ENCODE results near the gene APCDD1.
"Not testable (repeated sequence)": the region's sequence is repeated elsewhere in the genome, so short reads cannot be mapped to it uniquely, and the experiment has no call there.

Gene APCDD1

DNA sequence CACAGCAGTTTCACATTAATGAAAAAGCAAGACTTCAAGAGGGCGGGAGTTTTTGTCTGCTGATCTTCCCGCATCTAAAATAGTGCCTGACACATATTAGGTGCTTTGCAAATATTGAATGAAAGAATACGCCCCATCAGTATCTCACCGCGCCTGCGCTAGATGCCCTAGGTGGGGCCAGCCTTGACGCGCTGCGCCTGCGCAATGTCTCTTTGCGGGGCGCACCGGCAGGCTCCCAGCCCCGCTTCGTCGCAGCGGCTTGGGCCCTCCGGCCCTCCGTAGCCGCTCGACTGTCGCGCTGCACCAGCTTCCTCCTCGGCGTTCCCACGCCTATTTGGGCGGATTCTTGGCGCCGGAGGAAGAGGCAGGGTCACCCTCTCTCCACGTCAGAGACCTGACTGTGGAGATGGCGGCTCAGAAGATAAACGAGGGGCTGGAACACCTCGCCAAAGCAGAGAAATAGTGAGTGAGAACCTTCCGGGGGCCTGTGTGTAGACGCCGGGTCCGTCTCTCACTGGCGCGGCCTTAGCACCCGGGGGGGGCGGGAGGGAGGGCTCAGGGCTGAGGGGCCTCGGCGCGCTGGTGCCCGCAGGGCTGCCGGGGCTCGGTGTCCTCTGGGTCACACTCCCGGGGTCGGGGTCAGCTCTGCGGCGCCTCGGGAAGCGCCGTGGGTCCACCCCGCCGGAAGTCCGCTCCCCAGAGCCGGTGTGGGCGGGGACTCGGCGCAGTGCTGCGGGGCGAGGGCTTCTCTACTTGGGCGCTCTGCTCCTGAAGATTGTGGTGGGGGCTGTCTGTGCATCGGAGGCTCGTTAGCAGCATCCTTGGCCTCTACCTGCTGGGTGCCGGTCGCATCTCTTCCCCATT is 71.5 kb downstream of the APCDD1 start, which contains the start of gene NAPG:
NAPG (plus strand) TSS at position 331 of the 864 bp plus-strand sequence; CDS start at position 407, 76 bp downstream.
- peak; percentile 77 to 84 (median 80) for DNase-seq (ENCODE audit: low read depth in 3 of 3)

DNA sequence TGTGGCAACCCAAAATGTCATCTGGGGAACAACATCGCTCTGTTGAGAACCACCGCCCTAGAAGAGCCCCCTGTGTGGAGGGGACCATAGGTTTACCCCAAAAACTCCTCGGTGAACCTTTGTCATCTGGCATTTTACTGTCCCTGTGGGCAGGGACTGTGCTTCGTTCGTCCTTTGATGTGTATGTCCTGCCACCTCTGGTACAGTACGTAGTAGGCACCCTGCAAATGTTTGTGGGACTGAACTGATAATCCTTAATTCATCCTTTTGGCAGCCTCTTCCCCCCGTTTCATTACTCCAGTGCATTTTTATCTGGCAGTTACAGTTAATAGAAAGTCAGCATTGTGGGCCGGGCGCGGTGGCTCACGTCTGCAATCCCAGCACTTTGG is 72.1 kb downstream of the APCDD1 start:
- DNase-seq (ENCODE audit: low read depth in 3 of 3) = no peak

DNA sequence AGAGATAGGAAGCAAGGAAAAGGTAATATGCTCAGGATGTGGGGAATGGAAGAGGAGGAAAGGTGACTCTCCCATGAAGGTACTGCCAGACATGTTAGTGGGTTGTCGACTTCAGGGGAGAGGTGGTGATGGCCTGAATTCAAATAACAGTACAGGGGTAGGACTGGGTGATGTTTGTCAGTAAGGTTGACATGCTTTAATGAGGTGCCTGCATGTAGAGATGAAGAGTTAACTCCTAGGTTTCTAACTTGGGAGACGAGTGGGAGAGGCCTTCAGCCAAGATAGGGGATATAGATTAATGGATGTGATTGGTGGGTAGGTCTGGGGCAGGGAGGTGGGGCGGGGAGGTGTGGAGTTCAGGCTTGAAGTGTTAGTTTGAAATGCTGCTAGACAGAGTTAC is 74.0 kb downstream of the APCDD1 start:
- DNase-seq (ENCODE audit: low read depth in 3 of 3) = no peak

DNA sequence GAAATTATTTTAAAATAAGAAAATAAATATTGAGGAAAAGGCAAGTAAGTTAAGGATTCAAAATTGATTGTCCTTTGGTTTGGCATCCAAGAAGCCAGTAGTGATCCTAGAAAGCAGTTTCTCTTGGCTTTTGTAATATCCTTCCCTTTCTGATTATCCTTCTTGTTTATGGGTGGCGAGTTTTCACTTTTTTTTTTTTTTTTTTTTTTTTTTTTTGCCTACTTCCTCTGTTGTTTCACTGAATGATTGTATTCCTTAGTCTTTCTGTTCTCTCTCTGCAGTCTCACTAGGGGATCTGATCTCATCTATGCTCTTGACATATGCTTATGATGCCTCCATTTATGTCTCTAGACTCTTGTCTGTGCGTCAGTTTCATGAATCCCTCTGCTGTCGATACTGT is 75.6 kb downstream of the APCDD1 start:
- no peak for DNase-seq (ENCODE audit: low read depth in 3 of 3)

DNA sequence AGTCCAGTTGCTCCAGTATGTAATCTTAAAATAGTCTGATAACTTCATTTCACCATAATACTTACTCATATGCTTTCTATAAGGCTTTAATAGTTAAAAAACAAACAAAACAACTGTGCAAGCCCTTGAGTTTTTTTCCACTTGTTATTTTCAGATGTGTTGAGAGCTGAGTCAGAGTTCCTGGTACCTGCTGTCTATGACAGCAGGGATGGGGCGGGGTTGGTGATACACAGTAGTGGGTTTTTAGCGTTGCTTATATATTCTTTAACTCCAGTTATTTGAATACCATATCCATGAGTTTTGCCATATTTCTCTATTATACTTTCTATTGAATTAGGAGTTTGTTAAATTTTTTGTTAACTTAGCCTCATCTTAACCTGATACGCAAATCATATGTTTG is 76.4 kb downstream of the APCDD1 start:
- peak; percentile 15 to 44 (median 18) for DNase-seq (ENCODE audit: low read depth in 3 of 3)

DNA sequence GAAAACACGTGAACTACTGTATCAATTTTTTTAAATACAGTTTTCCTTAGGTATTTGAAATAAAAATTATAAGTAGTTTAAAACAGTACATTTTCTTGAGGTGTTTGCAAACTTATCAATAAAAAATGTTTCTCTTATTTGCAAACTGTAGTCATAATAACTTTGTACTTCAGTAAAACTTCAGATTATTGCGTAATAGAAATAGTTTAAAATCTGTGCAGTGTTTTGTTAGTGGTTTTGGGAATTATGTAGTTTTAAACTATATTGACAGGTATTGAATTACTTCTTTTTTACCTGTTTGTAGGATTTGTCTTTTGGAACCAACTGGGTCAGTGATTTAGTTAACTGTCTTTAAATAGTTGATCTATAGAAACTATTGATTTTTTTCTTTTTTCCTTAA is 78.7 kb downstream of the APCDD1 start:
- no peak for DNase-seq (ENCODE audit: low read depth in 3 of 3)

DNA sequence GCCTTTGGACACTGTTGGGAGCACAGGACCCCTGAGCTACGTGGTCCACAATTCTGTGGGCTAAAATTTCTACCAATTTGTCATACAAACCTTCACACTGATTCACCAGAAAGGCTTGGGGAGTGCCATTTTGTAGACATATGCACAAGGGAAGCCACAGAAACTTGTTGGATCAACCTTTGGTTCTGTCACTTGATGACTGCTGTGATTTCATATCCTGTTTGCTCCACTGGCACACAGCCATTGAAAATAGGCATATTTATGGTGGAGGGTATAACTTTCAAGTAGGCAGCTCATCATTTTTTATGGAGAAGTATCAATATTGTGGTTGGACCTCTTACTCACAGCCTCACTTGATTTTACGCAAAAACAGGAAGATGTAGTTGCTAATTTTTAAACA is 81.8 kb downstream of the APCDD1 start:
- no peak for DNase-seq (ENCODE audit: low read depth in 3 of 3)

DNA sequence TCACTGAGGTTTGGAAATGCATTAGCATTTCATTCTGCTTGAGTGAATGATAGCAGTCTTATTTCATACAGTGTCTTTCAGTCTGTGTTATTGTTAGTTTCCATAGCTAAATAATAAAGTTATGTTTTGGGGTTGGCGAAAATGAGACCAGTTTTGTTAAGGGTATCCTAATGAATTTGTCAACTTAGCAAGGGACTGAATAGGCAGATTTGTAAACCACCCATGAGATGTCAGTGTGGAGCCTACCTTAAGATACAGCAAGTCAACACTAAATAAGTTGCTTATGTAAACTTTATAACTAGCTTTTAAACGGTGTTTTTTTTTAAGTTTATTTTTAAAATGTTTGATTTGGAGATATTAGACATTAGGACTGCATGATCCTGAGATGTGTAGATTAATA is 83.3 kb downstream of the APCDD1 start:
- DNase-seq (ENCODE audit: low read depth in 3 of 3) = no peak

DNA sequence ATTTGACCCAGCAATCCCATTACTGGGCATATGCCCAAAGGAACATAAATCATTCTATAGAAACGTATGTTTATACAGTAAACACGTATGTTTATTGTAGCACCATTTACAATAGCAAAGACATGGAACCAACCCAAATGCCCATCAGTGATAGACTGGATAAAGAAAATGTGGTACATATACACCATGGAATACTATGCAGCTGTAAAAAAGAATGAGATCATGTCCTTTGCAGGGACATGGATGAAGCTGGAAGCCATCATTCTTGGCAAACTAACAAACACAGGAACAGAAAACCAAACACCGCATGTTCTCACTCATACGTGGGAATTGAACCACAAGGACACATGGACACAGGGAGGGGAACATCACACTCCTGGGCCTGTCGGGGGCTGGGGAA is 84.7 kb downstream of the APCDD1 start:
- not testable (repeated sequence) for DNase-seq (ENCODE audit: low read depth in 3 of 3)
